Brain microvascular endothelial cell (primary cell): ENCODE data around the gene CACTIN.

Experiments
- DNase-seq: peaks from one replicate; pipeline ENCODE4 v3.0.0-alpha.2; 2020
- H3K27ac ChIP-seq: fragments of 250-450 bp; sonication (Bioruptor Pico); 2 replicates; pipeline ENCODE4 v1.5.1; 2020; ENCODE audit warnings: mild to moderate bottlenecking, moderate library complexity
- H3K27me3 ChIP-seq: fragments of 250-450 bp; sonication (Bioruptor Pico); replicated peaks from 2 replicates; pipeline ENCODE4 v1.5.1; 2020; ENCODE audit warnings: mild to moderate bottlenecking
- H3K36me3 ChIP-seq: fragments of 250-450 bp; sonication (Bioruptor Pico); replicated peaks from 2 replicates; pipeline ENCODE4 v1.5.1; 2020; ENCODE audit warnings: mild to moderate bottlenecking
- H3K4me3 ChIP-seq: 2 replicates; pipeline ENCODE4 v1.5.1; 2011; ENCODE audit warnings: low read depth, mild to moderate bottlenecking, control low read depth, low read length, moderate library complexity
- CTCF ChIP-seq: IDR thresholded peaks from 2 replicates; pipeline ENCODE4 v1.5.1; 2011; ENCODE audit warnings: low read depth, mild to moderate bottlenecking, moderate library complexity, low read length, control low read depth, inconsistent platforms; ENCODE audit errors: missing control alignments
- in situ Hi-C: cut with HindIII; loops from 2 replicates; pipeline ENCODE4 v1.10.0; 2017; ENCODE audit warnings: low sequenced_read_pairs, low pct_ligation_motif_present

The CACTIN gene

GRCh38 chr19:3664879-3665642 is 38.5 kb upstream of the CACTIN start:
- Histone ChIP-seq H3K36me3 (peaks cover 23% of the 10 kb centered on the region), H3K27me3 (no peaks in the 10 kb centered on the region), H3K27ac (no peak overlapping the region), H3K4me3 (no peak overlapping the region)
- no peak for DNase-seq
- in situ Hi-C loops: no loop called here
- TF ChIP-seq CTCF: no peak

GRCh38 chr19:3663838-3664237 is 37.2 kb upstream of the CACTIN start:
- Histone ChIP-seq H3K4me3 (no peak overlapping the region), H3K27me3 (no peaks in the 10 kb centered on the region), H3K27ac (no peak overlapping the region), H3K36me3 (peaks cover 28% of the 10 kb centered on the region)
- in situ Hi-C loops: no loop called here
- DNase-seq: no peak
- no peak for TF ChIP-seq CTCF

- in situ Hi-C loops: no loop called here
- no peak for TF ChIP-seq CTCF
- no peak overlapping the region for H3K4me3 ChIP-seq
- no peak for DNase-seq
- H3K27ac ChIP-seq: no peak overlapping the region
- no peaks in the 10 kb centered on the region for H3K27me3 ChIP-seq
- H3K36me3 ChIP-seq: peaks cover 40% of the 10 kb centered on the region
Measured at GRCh38 chr19:3661284-3662238, 35.0 kb upstream of the CACTIN start.

GRCh38 chr19:3660493-3661219 is 34.1 kb upstream of the CACTIN start:
- no peak overlapping the region for H3K27ac ChIP-seq
- no peak for DNase-seq
- no peak overlapping the region for H3K4me3 ChIP-seq
- no peak for TF ChIP-seq CTCF
- H3K36me3 ChIP-seq: peaks cover 37% of the 10 kb centered on the region
- in situ Hi-C loops: no loop called here
- H3K27me3 ChIP-seq: no peaks in the 10 kb centered on the region

- Histone ChIP-seq H3K27ac (no peak overlapping the region), H3K36me3 (peaks cover 37% of the 10 kb centered on the region), H3K4me3 (no peak overlapping the region), H3K27me3 (no peaks in the 10 kb centered on the region)
- in situ Hi-C loops: no loop called here
- TF ChIP-seq CTCF: no peak
- no peak for DNase-seq
Measured at GRCh38 chr19:3659746-3660112, 33.1 kb upstream of the CACTIN start.
